ENCODE data around the gene PIAS4.
"Not testable (repeated sequence)": the region's sequence is repeated elsewhere in the genome, so short reads cannot be mapped to it uniquely, and the experiment has no call there.

PIAS4 gene

GRCh38 chr19:4007021-4007835 is at the start of gene PIAS4:
TSS of gene PIAS4 (plus strand) at chr19:4007736. CDS start at chr19:4007761, 25 bp downstream.
- peak; percentile 90 for DNase-seq (ENCODE audit: low read depth)

- DNase-seq (ENCODE audit: low read depth) = no peak
These were observed 48.4 kb upstream of the PIAS4 start for GRCh38 chr19:3958836-3959765.

- DNase-seq (ENCODE audit: low read depth) = no peak
These were observed 47.8 kb upstream of the PIAS4 start for GRCh38 chr19:3959766-3960131.

GRCh38 chr19:3961007-3961406 is 46.5 kb upstream of the PIAS4 start:
- DNase-seq (ENCODE audit: low read depth) = no peak

GRCh38 chr19:3963458-3964255 is 43.9 kb upstream of the PIAS4 start:
- DNase-seq (ENCODE audit: low read depth) = no peak

GRCh38 chr19:3964256-3965194 is 43.0 kb upstream of the PIAS4 start:
- DNase-seq (ENCODE audit: low read depth) = no peak

GRCh38 chr19:3966051-3967017 is 41.2 kb upstream of the PIAS4 start:
- no peak for DNase-seq (ENCODE audit: low read depth)

- not testable (repeated sequence) for DNase-seq (ENCODE audit: low read depth)
These were observed 39.6 kb upstream of the PIAS4 start for GRCh38 chr19:3967983-3968382.

- no peak for DNase-seq (ENCODE audit: low read depth)
These were observed 38.7 kb upstream of the PIAS4 start for GRCh38 chr19:3968556-3969434.

GRCh38 chr19:3969435-3970312 is 37.9 kb upstream of the PIAS4 start:
- DNase-seq (ENCODE audit: low read depth) = no peak

- no peak for DNase-seq (ENCODE audit: low read depth)
These were observed 37.2 kb upstream of the PIAS4 start for GRCh38 chr19:3970313-3970807.

GRCh38 chr19:3970808-3971598 is 36.5 kb upstream of the PIAS4 start, which contains the start of gene DAPK3:
TSS of gene DAPK3 (minus strand) at chr19:3971099. CDS start at chr19:3969735, 1,364 bp downstream.
- DNase-seq (ENCODE audit: low read depth) = peak; percentile 82

- no peak for DNase-seq (ENCODE audit: low read depth)
These were observed 32.4 kb upstream of the PIAS4 start for GRCh38 chr19:3975144-3975543.

- no peak for DNase-seq (ENCODE audit: low read depth)
These were observed 31.9 kb upstream of the PIAS4 start for GRCh38 chr19:3975637-3976087.

- no peak for DNase-seq (ENCODE audit: low read depth)
These were observed 30.9 kb upstream of the PIAS4 start for GRCh38 chr19:3976495-3977241.
